Measurements from ENCODE around the gene TMEM231.

GRCh38 chr16:75575958-75576357 lies 19.9 kb upstream of the TMEM231 start:
- TF ChIP-seq POLR2A (IDR thresholded peaks at IDR 0.05; ENCODE audit: low read length), result no peak
- TF ChIP-seq GATA1 (IDR thresholded peaks at IDR 0.05; ENCODE audit: low read depth, low read length), result no peak

Measured in erythroblast (primary cell).